ENCODE data around the gene MORN4.
"Not testable (repeated sequence)": the region's sequence is repeated elsewhere in the genome, so short reads cannot be mapped to it uniquely, and the experiment has no call there.

The MORN4 gene

GRCh38 chr10:97632949-97633884 is at the start of gene MORN4:
Gene MORN4, minus strand, starts transcription at chr10:97633500. Its CDS starts 13,847 bp downstream, at chr10:97619653.
- peak; percentile 98 for ATAC-seq
- peak; percentile 92 for DNase-seq

DNA sequence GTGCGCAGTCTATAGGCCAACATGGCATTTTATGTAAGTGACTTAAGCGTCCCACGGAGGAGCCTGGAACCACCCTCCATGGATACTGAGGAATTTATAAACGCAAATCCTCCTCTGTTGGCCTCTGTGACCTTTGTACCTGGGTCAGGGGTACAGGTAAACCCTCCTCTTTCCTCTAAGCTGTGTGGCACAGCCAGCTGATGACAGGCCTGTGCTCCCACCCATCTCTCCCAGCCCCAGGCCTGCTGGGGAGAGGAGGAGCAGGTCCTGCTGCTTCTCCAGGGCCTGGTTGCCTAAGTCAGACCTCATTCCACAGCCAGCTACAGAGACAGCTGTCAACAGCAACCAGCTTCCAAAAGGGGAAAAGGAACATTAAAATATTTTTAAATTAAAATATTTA is 48.7 kb upstream of the MORN4 start:
- ATAC-seq (no peak), DNase-seq (no peak)

GRCh38 chr10:97679594-97679993 is 46.3 kb upstream of the MORN4 start:
- no peak for ATAC-seq

GRCh38 chr10:97676770-97677581 is 43.7 kb upstream of the MORN4 start:
- DNase-seq = peak; percentile 43
- peak; percentile 66 for ATAC-seq

More at GRCh38 chr10:97679594-97679993, 46.3 kb upstream of the MORN4 start:
- no peak for DNase-seq

- DNase-seq (no peak), ATAC-seq (no peak)
Measured at GRCh38 chr10:97675222-97675621, 41.9 kb upstream of the MORN4 start.

GRCh38 chr10:97673736-97674525 is 40.6 kb upstream of the MORN4 start:
- ATAC-seq (peak; percentile 84), DNase-seq (peak; percentile 37)

DNA sequence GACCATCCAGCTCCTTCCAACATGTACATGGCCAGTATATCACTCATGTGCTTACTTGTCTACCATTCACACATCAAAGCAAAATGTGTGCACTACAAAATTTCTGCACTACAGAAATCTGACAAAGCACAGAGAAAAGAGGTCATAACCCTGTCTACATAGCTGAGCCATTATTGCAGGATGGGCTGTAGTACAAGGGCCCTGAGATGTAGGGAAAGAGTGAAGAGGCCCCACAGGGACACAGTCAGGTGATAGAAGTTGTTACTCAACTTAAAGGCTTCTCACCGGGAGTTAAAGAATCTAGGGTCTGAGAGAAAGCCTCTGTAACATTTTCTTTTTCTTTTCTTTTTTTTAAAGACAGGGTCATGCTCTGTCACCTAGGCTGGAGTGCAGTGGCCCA is 36.3 kb upstream of the MORN4 start:
- no peak for DNase-seq

DNA sequence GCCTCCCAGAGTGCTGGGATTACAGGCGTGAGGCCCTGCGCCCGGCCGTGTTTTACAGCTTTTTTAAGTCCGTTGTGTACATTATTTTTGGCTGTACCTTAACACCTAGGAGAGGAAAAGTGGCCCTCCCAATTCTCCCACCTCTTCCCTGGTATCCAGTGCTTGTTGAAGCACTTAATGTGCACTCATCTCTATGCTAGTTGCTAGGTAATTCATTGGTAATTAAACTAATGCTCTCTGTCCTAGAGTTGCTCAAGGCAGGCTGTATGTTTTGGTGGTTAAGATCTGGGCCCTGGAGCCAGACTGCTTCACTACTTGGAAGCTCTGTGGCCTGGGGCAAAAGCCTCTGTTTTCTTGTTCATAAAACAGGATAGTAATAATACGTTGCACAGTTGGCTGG is 34.2 kb upstream of the MORN4 start:
- ATAC-seq = no peak
- DNase-seq = no peak

More for the DNA sequence above, 36.3 kb upstream of the MORN4 start:
- ATAC-seq = no peak

- DNase-seq = no peak
- no peak for ATAC-seq
Measured at GRCh38 chr10:97666992-97667391, 33.7 kb upstream of the MORN4 start.

- DNase-seq (no peak), ATAC-seq (no peak)
Measured at GRCh38 chr10:97664282-97664850, 31.1 kb upstream of the MORN4 start.

- ATAC-seq = no peak
- DNase-seq = no peak
Measured at GRCh38 chr10:97659589-97659988, 26.3 kb upstream of the MORN4 start.

DNA sequence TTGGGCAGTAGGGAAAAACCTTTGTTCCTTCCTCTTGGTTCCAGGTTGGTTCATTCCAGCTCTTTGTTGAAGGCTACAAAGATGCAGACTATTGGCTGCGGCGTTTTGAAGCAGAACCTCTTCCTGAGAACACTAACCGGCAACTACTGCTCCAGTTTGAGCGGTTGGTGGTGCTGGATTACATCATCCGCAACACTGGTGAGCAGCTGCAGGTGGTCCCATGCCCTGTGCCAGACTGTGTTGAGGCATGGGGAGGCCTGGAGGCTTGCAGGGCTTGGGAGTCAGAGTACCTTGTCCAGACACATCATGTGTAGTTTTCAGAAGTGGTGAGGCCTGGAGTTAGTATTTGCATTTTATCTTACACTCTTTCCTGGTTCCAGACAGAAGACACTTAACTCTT is 23.5 kb upstream of the MORN4 start:
- DNase-seq (no peak), ATAC-seq (no peak)

GRCh38 chr10:97651773-97652172 is 18.5 kb upstream of the MORN4 start:
- ATAC-seq (no peak), DNase-seq (no peak)

DNA sequence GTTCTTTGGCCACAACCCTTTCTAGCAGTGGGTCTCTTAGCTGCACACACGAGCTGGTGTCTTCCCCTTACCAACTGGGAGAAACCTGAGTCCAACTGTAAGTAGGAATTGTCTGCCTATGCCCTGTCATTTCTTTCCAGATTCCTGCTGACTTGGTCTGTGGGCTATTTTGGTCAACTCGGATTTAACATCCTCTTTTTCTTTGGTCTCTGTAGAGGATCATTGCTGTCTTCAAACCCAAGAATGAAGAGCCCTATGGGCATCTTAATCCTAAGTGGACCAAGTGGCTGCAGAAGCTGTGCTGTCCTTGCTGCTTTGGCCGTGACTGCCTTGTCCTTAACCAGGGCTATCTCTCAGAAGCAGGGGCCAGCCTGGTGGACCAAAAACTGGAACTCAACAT is 17.4 kb upstream of the MORN4 start:
- ATAC-seq (no peak), DNase-seq (no peak)

DNA sequence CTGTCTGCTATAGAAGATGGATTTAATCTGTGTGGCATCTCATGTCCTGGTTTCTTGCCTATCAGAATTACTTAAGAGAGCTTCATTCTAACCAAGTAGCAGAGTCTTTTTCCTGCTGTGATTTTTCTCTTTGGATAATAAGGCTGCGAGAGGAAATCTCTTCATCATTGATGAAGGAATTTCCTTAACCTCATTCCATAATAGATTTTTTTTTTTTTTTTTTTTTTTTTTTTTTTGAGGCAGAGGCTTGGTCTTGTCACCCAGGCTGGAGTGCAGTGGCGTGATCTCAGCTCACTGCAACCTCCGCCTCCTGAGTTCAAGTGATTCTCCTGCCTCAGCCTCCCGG is 16.1 kb upstream of the MORN4 start:
- ATAC-seq, DNase-seq: not testable (repeated sequence)

DNA sequence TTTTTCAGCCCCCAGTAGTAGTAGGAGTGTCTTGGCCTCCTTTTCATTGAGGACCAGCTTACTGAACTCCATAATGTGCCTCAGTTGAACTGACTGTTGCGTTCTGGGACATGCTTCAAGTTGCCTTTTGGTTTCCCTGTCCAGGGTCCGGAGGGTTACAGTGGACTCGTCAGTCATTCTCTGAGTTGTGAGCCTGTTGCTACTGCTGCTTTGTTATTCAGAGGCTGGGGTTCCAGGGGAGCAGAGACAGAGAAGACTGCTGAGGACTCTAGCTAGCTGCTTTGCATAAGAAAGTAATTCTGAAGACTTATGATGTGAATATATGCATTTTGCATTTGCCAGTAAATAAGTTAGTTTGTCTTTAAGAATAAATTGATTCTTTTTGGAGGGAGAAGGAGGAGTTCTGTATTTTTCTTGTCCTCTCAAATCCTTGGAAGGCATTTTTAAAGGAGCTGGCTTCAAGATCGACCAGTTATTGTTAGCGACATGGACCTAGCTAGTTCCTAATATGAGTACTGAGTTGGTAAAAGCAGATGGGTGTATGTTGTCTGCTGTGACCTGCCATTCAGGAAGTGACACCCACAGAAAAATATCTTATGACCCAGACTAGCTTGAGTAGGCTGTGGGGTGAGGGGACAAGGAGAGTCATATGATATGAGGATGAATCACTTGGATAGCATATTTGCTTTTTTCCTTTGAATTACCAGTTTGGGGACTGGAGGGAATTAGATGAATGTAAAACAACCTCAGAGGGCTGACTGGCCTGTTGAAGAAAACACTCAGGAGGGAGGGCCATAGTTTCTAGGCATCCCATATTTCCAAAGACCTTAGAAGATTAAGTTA is 15.5 kb upstream of the MORN4 start:
- ATAC-seq (peak; percentile 98), DNase-seq (no peak)

GRCh38 chr10:97647556-97647955 is 14.3 kb upstream of the MORN4 start:
- DNase-seq = no peak
- ATAC-seq = no peak

DNA sequence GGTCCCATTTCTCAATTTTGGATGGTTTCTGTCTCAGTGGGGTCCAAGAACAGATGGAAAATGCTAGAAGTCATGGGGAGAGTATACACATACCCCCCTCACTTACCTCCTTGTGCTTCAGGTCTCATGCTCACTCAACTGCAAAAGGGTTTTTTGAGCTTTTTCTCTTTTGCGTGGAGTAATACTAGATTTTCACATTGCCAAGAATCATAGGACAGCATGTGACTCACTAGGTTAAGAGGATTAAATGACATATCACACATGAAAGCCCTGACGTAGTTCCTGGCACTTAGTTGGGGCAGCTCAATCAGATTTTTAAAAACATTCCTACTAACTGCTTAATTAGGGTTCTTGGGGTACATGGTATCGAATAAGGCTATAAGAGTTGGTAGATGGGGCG is 11.6 kb upstream of the MORN4 start:
- ATAC-seq = no peak

GRCh38 chr10:97643441-97643985 is 10.2 kb upstream of the MORN4 start:
- ATAC-seq = no peak
- DNase-seq = no peak

More for the DNA sequence above, 11.6 kb upstream of the MORN4 start:
- no peak for DNase-seq

- not testable (repeated sequence) for DNase-seq, ATAC-seq
Measured at GRCh38 chr10:97642471-97643159, 9.3 kb upstream of the MORN4 start.
